ENCODE results near the gene SERPINA1. TPM values are rescaled to one million over a fixed set of nuclear protein-coding genes. Genes with fewer than 3 reads are reported as not detected.

SERPINA1 gene
- total RNA-seq, 1 donor from 2014 or later: 4.4 TPM

GRCh38 chr14:94368243-94368590, 20.2 kb downstream of the SERPINA1 start:
- Histone ChIP-seq H3K27ac (replicated peaks) (no peak overlapping the region), H3K27me3 (ENCODE audit: low read depth) (peaks cover 54% of the 10 kb centered on the region), H3K4me3 (no peak overlapping the region), H3K36me3 (no peaks in the 10 kb centered on the region), H3K4me1 (no peaks in the 10 kb centered on the region), H3K9me3 (replicated peaks) (no peaks in the 10 kb centered on the region)
- intact Hi-C loops (cut with micrococcal nuclease): no loop called here
- DNase-seq: no peak
- TF ChIP-seq CTCF (IDR thresholded peaks at IDR 0.05; ENCODE audit: borderline replicate concordance): no peak

GRCh38 chr14:94367347-94368242, 20.8 kb downstream of the SERPINA1 start:
- H3K4me1 ChIP-seq: no peaks in the 10 kb centered on the region
- H3K27ac ChIP-seq (replicated peaks): no peak overlapping the region
- no peak for DNase-seq
- no peak for TF ChIP-seq CTCF (IDR thresholded peaks at IDR 0.05; ENCODE audit: borderline replicate concordance)
- no peaks in the 10 kb centered on the region for H3K9me3 ChIP-seq (replicated peaks)
- H3K36me3 ChIP-seq: no peaks in the 10 kb centered on the region
- peaks cover 50% of the 10 kb centered on the region for H3K27me3 ChIP-seq (ENCODE audit: low read depth)
- H3K4me3 ChIP-seq: no peak overlapping the region
- intact Hi-C loops (cut with micrococcal nuclease): no loop called here

- H3K4me3 ChIP-seq: no peak within 1 kb of the TSS
- intact Hi-C loops (cut with micrococcal nuclease): no loop called here
- no peak for TF ChIP-seq CTCF (IDR thresholded peaks at IDR 0.05; ENCODE audit: borderline replicate concordance)
- no peak for DNase-seq
- H3K4me1 ChIP-seq: no peaks in the 10 kb centered on the region
- no peaks in the 10 kb centered on the region for H3K9me3 ChIP-seq (replicated peaks)
- no peaks in the 10 kb centered on the region for H3K36me3 ChIP-seq
- H3K27me3 ChIP-seq (ENCODE audit: low read depth): peaks cover 48% of the 10 kb centered on the region
- H3K27ac ChIP-seq (replicated peaks): no peak within 1 kb of the TSS
Measured at GRCh38 chr14:94366146-94366915, 22.1 kb downstream of the SERPINA1 start, which contains the start of gene SERPINA2. SERPINA2 (minus strand) TSS chr14:94366698.

GRCh38 chr14:94365624-94366023, 22.8 kb downstream of the SERPINA1 start:
- Histone ChIP-seq H3K27me3 (ENCODE audit: low read depth) (peaks cover 50% of the 10 kb centered on the region), H3K36me3 (no peaks in the 10 kb centered on the region), H3K9me3 (replicated peaks) (no peaks in the 10 kb centered on the region), H3K27ac (replicated peaks) (no peak overlapping the region), H3K4me1 (no peaks in the 10 kb centered on the region), H3K4me3 (no peak overlapping the region)
- intact Hi-C loops (cut with micrococcal nuclease): no loop called here
- no peak for TF ChIP-seq CTCF (IDR thresholded peaks at IDR 0.05; ENCODE audit: borderline replicate concordance)
- DNase-seq: no peak

- no peak overlapping the region for H3K27ac ChIP-seq (replicated peaks)
- DNase-seq: no peak
- H3K36me3 ChIP-seq: no peaks in the 10 kb centered on the region
- no peak overlapping the region for H3K4me3 ChIP-seq
- H3K4me1 ChIP-seq: no peaks in the 10 kb centered on the region
- H3K9me3 ChIP-seq (replicated peaks): no peaks in the 10 kb centered on the region
- TF ChIP-seq CTCF (IDR thresholded peaks at IDR 0.05; ENCODE audit: borderline replicate concordance): no peak
- H3K27me3 ChIP-seq (ENCODE audit: low read depth): peaks cover 49% of the 10 kb centered on the region
- intact Hi-C loops (cut with micrococcal nuclease): no loop called here
Measured at GRCh38 chr14:94364964-94365363, 23.4 kb downstream of the SERPINA1 start.

Data from left ventricle myocardium inferior (tissue), 1 donor.